NCI-H446 (cell line): ENCODE data around the gene B9D1.

Experiments used
- DNase-seq, 2 experiments: peaks; one replicate each; lab custom pipeline; 2025; lab: John Stamatoyannopoulos, UW

The B9D1 gene

DNA sequence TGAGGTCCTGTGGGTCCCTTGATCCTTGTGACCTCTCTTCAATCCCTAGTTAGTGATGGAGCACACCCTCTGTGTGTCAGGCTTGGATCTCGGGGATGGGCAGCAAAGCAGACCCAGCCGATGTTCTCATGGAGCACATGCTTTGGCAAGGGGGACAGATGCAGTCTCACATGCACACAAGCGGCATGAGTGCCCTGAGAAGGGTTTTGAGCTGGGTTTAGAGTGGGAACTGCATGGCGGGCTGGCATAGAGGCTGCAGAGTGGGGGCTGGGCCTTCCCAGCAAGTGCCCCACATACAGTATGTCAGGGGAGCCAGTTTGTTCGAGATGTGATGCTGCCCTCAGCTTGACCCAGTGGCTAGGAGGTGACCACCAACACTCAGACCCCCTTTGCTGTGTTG, 41.6 kb downstream of the B9D1 start:
- no peak for DNase-seq

DNA sequence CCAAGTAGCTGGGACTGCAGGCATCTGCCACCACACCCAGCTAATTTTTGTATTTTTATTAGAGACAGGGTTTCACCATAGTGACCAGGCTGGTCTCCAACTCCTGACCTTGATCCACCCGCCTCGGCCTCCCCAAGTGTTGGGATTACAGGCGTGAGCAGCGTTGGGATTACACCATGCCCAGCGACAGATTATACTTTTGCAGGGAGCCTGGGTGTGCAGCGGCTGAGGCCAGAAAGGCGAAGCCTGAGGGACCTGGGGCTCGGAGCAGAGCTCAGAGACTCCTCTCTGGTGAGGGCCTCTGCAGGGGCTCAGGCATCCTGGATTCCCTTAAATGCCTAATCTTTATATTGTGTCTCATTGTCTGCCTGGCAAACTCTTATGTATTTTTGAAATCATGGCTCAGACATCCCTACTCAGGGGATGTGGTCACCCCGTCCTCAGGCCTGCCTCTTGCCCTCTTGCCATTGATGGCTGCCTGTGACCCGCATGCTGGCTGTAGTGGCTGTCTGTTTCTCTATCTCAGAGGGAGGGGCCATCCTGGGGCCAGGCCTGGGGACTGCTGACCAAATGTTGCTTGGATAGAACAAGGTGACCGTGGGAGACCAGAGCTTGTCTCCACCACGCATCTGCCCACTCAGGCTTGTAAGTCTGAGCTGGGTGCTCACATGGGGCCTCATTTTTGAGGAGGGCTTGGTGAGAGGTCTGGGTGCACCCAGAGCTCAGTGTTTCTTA, 42.6 kb downstream of the B9D1 start:
- no peak for DNase-seq

DNA sequence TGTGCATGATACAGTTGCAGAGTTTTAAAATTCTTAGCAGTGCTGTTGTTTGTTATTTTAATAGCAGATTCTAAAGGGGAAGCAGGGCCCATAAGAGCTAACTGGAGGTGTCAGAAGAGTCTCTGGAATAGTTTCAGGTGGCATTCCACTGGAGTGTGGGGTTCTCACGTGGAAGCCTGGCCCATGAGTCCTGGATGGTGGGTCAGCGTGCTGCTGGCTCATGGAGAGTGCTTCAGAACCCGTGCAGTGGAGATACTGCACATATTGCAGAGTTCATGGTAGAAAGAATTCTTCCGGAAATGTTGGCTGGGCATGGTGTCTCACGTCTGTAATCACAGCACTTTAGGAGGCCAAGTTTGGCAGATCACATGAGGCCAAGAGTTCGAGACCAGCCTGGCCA, 43.9 kb downstream of the B9D1 start:
- no peak for DNase-seq

DNA sequence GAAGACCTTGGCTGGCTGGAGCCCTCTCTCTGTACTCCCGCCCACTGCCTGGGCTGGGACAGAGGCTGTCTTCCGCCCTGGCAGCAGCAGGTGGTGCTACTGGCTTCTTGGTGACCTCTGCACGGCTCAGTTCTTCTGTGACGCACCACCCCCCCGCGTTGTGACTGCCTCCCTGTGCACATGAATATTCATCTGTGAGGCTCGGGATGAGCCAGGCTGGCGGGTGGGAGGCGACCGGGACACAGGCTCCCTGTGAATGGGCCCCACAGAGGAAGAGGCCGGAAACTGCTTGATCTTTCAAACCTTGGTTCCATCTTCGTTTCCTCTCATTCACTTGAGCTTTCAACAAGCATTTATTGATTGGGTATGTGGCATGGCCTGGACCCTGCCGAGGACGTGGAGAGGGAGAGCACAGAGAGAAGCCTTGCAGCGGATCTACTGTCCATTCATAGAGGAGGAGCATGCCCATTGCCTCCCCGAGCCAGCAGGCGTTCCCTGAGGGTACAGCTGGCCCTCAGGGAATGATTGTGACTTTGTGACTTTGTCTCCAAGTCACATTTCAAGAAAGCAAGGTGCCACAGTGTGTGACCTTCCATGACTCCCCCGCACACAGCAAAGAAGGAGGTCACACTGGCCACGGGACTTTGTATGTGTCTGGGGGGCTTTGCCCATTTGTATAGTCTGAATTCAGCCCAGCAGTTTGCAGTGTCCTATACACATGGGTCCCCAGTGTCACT, 45.0 kb downstream of the B9D1 start:
- DNase-seq: no peak

DNA sequence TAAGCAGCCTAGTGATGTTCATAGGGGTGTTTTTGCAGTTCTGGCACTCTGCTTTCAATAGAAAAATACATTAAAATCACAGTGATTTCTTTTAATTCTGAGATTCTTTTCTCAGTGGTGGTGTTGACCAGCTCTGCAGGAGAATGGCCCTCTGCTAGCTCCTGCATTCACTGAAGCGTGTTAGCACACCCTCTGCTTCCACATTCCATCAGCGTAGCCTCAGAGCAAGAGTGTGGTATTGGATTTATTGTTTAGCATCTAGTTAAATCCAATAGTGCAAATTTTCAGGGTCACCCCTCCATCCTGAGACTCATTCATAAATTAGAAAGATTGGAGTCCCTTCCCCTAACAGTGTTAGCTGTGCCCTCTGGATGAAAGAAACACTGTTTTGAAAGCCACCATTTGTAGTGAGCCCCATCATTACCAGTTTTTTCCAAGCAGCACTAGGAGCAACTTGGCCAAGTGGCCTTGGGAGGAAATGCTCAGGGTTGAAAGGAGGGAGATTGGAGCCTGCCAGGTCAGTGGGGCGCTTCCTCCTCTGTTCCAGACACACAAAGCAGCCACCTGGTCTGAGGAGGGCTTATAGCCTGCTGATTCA, 45.7 kb downstream of the B9D1 start:
- no peak for DNase-seq

DNA sequence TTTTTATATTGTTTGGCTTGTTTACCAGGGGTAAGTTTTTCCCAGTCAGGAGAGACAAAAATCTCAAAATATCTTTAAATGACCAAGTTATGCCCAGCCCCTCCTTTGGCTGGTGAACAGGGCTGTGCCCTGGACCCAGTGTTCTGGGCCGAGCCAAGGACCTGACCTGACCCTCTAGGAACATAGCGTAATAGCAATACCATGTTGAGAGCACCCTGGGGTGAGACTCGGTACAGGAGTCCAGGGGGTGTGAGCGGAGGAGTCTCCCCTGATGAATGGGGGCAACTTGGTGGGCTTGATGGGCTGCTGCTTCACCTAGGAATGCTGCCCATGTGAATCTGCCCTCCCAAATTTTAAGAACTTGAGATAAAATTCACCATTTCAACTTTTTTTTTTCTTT, 47.4 kb downstream of the B9D1 start:
- DNase-seq: no peak

DNA sequence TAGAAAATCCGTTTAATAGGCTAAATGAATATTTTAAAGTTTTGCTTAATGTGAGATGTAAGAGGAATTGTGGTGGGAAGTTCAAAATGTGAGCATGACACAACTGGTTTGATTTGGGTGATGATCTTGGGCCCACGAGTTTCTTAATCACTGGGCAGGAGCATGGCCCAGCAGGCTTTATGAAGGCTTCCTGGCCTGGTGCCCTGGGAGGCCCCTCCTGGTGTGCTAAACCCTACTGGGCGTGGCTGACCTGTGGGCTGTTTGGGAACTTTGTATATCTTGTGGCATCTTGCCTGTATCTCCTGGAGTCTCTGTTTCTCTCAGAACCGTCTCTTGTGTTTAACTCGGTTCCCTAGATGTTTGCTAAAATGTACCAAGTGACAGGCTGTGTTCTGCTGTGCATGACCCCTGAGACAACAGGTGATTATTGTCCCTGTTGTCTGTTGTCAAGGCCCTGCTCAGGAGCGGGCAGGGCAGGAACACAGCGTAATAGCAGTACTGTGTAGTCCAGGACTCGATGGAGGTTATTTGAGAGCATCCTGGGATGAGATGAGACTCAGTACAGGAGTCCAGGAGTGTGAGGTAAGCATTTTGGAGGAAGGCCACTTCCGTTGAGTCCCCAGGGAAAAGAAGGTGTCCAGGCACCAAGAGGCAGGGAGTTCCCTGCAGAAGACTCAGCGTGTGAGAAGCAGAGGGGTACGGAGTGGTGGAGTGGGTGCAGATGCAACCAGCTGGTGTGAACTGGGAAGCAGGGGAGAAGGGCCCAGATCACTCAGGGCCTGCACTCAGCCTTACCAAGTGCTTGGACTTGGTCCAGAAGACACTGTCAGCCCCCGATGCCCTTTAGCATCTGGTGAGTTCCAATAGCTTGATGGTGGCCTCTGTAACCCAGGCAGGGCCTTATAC, 48.5 kb downstream of the B9D1 start:
- no peak for DNase-seq

DNA sequence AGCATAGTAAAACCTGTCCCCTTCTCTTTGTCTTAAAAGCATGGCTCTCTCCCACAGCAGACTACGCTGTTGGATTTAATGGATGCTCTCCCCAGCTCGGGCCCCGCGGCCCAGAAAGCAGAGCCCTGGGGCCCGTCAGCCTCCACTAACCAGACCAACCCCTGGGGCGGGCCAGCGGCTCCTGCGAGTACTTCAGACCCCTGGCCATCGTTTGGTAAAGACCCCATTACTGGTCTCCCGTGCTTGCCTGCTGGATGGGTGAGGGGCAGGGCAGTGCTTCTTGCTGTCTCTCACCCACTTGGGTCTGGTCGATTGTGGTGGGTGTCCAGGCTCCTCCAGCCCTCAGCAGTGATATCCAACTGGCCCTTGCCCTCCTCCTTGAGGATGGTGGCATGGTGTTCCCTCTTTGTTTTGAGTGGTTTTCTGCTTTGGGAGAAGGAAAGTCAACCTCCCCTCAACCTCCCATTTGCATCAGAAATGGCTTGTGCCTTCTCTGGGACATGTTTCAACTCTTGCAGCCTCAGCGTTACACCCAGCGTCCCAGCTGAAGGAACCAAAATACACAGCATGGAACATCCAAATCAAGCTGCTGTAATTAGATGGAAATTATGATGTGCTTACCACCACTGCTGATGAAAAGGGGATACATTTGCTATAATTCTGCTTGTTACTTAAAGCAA, 49.3 kb downstream of the B9D1 start:
- DNase-seq: no peak

DNA sequence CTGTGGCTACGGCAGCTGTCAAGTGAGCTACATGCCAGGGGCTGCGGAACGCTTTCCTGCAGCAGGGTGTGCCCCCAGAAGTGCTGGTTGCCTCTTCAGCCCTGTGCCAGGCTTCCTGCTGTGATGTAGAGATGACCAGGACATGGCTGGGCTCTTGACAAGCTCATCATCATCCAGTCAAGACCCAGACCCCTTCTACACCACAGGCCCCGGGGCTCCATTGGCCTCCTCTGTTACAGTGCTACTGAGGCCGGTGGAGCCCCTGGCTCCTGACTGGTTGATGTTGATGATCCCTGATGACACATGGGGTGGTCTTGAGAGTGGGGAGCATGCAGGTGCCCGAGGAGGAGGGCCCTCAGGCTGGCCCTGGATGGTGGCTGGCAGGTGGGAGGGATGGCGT, 50.1 kb downstream of the B9D1 start:
- no peak for DNase-seq

DNA sequence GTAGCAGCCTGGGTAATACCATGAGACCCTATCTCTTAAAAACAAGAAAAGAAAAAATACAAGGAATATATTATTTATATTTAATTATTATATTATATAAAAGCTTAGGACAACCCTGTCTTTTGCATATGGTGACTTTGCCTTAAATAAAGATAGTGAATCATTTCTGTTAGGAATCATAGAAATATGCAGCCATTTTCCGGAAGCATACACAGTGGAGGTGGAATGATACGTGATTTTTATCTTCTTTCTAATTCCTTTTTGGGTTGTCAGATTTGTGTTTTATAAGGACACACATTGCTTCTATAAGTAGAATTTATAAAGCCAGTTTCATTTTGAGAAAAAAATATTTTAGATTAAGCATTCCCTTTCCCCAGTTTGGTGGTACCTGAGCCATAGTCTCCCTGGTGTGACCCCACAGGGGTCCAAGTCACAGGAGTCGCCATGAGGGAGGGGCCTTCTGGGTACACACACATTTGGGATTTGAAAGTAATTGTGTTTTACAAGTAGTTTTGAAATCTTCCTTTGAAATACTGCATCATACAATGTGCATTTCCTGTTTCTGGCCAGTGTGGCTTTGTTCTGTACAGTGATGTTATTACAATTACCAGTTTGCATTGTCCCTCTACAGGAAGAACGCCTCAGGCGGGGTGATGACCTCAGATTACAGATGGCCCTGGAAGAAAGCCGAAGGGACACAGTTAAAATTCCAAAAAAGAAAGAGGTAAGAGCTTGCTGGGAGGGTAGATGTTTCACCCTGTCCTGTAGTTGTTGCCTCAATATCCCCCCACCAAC, 50.9 kb downstream of the B9D1 start:
- no peak for DNase-seq

DNA sequence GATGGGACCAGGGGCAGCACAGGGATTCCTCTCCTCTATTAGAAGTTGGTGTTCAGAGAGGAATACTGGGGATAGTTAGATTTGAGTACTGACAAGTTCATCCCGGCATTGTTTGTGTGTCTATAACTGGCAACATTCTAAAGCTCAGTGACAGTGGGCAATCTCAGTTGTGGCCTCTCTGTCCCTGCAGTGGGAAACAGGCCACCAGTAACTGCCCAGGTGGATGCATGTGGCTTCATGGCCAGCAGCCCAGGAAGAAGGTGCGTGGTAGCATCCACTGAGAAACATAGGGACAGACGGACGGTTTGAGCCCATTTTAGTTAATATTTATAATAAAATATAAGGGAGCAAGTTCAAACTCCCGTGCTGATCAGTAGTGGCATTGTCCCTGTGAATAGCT, 51.5 kb downstream of the B9D1 start:
- no peak for DNase-seq

DNA sequence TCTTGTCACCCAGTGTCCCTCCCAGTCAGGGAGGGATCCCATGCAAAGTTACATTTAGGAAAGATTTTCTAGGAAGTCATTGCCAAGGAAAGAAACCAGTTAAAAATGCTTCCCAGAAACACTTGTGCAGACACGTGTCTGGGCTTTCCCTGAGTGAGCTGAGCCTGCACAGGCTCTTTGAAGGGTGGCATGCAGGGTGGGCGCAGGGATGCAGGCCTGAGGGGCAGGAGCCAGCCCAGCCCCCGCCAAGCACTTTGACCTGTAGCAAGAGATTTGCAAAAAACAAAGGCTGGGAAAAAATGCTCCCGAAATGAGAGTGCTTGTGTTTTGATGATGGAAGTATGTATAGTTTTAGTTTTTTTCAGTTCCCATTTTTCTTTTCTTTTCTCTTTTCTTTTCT, 52.4 kb downstream of the B9D1 start:
- DNase-seq: no peak

DNA sequence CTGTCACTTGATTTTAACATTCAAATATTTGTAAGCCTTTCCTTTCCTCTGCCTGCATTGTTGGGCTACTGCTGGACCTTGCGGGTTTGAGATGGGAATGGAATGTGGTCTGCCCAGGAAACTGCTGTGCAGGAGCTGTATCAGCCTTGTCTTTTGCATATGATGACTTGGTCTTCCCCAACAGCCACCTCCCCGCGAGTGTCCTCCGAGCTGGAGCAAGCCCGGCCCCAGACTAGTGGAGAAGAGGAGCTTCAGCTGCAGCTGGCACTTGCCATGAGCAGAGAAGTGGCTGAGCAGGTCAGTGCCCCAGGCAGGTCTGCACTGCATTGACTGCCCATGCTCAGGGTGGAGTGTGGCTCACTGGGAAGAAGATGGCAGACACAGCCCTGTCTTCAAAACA, 52.8 kb downstream of the B9D1 start:
- no peak for DNase-seq

DNA sequence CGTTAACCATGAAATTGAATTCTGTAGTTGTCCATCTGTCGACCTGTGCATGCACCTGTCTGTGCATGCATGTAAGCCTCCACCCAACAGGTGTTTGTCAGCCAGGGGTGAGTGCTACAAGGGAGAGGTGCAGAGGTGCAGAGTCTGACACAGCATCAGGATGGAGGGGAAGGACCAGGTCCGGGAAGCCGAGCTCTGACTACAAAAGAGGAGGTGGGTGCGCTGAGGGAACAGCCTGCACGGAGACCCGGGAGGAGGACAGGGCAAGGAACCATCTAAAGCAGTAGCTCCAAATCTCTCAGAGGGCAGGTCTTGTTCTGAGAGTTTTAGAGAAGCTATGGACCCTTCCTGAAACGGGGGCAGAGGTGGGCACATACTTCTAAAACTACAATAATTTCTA, 54.1 kb downstream of the B9D1 start:
- DNase-seq: no peak

DNA sequence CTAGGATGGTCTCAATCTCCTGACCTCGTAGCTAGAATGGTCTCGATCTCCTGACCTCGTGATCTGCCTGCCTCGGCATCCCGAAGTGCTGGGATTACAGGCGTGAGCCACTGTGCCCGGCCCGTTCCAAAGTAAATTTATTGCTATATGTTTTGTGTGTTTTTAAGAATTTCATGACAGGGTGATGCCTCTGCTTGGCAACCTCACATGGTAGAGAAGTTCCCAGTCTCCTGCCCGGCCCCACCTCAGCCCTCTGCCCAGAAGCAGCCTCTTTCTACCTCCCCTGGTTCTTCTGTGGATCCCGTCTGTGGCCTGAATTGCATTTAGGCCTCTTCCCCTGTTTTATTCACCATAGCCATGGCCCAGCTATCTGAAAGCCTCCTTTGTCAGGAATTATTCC, 55.0 kb downstream of the B9D1 start:
- DNase-seq: no peak

DNA sequence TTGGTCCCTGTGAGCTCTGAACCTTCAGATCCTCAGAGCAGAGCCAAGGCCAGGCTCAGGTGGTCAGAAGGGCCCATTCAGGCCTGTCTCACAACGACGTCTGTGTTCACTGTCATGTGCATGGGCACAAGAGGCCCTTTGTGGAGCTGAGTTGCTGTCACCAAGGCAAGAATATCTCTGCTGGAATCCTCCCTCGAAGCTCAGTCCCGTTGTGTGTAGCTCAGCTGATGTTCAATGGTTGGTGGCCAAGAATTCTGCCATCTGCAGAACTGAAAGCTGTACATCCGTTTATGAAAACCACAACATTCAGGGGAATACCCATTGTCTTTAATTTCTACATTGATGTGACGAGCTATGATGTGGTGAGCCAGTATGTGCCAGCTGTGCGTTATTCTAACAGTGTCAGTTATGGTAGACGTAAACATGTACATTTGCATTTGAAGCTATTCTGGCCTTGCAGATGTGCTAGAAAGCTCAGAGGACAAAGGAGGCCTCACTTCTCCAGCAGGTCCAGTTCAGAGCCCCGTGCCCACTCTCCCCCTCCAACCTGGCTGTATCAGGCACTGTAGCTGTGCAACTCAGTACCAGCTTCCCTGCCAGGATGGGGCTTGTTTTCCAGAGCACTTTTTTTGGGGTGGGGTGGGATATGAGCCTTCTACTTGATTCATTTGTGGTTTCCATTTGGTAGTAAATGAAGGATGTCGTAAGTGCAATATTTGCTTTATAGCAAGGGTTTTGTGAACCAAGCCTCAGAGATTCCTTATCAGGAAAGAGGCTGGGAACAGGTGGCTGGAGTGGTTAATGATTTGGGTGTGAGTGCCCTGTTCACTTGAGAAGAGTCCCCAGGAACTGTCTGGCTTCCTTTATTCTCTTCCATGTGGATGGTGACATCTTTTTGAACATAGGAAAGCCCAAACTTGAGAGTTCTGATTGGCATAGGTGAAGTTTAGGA, 56.1 kb downstream of the B9D1 start:
- no peak for DNase-seq

DNA sequence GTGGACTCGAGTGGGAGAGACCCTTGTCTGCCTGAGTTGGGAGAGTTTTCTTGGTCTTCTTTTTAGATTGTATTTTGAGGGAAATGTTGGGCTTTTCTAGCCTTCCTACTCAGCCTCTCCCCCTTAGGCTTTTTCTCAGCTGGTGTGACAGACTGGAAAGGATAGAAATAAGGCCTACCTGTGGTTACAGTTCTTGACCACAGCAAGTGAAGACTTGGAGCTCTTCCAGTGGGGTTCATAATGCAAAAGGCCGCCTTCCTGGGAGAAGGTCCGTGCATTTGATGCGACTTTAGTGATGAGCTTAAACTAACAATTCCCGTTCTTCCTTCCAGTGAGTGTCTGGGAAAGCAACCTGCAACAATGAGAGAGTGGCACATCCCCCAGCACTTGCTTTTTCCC, 56.8 kb downstream of the B9D1 start:
- no peak for DNase-seq

DNA sequence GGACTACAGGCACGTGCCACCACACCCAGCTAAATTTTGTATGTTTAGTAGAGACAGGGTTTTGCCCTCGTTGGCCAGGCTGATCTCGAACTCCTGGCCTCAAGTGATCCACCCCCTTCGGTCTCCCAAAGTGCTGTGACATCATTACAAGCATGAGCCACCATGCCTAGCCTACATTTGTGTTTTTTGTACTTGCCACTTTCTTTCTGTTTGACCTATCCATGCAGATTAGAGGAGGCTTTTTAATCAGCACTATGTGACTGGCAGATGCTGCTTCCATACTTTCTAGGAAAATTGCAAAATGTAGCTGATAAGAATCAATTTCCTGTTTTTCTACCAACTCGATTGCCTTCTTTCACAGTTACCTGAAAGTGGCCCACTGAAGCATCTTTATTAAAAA, 57.3 kb downstream of the B9D1 start:
- no peak for DNase-seq

DNA sequence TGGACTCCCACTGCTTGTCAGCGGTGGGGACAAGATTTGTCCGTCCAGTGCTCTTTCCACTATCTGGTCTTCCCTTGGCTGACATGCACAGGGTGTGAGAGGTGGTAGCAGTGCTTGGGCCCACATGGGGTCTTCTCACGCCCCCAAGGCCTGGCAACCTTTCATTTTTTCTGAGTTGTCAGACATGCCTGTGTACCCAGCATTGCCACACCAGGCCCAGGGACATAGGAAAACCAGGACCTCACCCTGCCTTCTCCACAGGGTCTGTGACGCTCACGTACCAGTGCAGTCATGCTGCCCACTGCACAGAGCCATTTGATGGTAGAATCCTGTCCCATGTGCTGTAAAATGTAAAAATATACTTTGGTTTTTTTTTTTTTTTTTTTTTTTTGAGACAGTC, 57.8 kb downstream of the B9D1 start:
- DNase-seq: no peak

DNA sequence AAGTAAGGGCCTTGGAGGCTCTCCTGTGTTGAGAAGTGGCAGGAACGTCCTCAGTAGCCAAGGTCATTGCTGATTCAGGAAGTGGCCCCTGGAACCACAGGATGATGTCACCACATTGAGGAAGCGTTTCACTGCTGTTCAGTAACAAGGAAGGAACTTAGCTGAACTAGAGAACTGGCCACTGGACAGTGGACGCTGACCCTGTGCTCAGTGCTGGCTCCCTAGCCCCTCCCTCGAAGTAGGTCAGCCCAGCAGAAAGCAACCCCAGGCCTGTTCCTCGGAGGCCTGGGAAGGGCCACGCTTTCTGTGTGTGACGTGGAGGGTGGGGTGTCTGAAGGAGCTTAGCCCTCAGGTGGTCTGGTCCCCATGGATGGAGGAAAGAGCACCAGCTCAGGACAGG, 58.3 kb downstream of the B9D1 start:
- DNase-seq: no peak
